Medulla oblongata (tissue), 1 donor: Measurements from ENCODE around the gene SAMD8.
"Not testable (repeated sequence)": the region's sequence is repeated elsewhere in the genome, so short reads cannot be mapped to it uniquely, and the experiment has no call there.

ENCODE experiments used
- DNase-seq: peaks from one replicate; pipeline ENCODE4 v3.0.0-alpha.2; 2015; ENCODE audit errors: extremely low spot score

Gene SAMD8

DNA sequence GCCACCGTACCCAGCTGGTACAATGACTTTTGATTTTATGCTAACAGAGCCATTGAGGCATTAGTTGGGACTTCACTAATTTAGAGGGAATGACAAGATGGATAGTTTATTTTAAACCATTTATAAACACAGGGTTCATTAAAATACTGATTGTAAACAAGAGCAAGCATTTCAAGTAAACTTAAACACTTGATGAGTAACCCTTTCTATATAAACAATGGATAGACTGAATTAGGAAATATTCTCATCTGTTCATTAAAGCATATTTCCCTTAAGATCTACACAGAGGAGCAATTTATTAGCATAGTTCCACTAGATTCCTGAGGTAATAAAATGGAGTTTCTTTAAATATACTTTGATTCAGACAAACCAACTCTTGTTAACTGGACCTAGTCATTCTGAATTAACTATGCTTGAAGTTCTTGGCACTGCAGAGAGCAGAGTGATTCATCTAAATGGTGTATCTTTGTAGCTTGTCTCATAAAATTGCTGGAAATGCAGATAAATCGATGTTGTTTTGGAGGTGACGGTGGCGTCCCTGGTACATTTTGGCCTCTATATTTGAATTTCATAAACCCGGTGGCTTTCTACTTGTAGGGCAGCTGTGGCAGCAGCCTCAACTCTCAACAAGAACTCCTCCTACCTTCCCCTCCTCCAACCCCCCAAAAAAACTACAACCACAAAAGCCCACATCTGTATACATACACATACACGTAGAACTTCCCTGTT lies 83.7 kb downstream of the SAMD8 start:
- DNase-seq: no peak

DNA sequence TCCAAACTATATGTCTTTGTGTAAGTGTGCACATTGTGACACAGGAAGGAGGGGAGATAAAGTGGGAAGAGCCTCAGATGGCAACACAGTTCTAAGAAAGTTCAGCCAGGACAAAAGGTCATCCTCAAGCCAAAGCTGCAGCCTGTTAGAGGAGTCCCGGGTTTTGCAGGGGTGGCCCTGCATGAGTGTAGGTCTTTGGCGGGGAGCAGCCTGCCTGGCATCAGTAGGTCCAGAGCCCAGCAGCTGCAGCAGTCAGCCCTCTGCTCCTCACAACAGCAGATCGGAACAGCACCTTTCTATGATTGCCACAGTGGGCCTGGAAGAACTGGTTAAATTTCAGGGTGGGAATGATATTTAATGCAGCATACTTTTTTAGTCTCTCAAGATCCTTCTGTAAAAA lies 85.6 kb downstream of the SAMD8 start:
- DNase-seq: no peak

DNA sequence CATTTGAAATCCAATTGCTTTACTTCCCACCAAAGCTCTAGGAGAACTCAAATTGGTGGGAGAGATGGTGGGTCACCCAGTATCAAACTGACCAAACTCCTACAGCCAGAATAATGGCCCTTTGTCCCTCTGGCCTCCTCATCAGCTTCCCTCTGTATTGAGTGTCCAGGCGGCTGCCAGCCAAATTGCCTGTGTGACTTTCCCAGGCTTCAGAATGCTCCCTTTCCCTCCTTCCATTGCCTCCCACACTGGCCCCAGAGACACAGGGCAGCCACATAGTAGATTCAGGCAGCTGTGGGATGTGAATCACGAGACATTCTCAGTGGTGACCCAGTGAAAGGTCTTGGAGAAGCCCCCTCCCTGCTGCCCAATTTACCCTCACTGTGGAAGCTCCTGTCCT lies 86.5 kb downstream of the SAMD8 start:
- DNase-seq: peak; percentile 75

DNA sequence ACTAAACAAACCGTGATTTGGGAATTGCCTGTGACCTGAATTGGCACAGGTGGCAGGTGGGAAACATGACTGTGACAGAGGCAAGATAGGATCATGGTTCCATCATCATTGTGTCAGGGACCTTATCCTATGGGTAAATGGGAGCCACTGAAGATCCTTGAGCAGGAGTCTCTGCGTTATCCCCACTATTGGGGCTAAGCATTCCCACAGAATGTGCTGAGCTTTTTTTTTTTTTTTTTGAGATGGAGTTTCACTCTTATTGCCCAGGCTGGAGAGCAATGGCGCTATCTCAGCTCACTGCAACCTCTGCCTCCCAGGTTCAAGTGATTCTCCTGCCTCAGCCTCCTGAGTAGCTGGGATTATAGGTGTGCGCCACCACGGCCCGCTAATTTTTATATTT lies 88.5 kb downstream of the SAMD8 start:
- not testable (repeated sequence) for DNase-seq

DNA sequence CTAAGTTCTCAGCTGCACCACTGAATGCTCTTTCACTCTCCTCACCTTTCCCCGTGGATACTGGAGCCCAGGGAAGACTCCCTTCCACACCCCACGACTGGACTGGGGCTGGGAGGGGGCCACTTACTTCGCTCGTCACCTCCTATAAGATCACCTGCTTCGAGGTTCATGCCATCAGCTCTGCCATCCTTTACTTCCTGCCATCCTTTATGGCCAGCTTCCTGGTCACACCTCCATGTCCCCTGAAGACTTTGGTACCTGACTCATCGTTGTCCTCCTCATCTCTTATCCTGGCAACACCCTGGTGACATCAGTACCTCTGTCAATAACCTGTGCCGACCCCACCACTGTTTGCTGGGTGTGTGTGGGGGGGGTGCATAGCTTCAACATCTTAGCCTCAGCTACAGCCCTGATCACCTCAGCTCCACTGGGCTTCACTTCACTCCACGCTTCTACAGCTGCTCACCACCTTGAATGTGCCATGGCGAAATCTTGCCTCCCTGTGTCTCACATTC lies 90.4 kb downstream of the SAMD8 start:
- no peak for DNase-seq

DNA sequence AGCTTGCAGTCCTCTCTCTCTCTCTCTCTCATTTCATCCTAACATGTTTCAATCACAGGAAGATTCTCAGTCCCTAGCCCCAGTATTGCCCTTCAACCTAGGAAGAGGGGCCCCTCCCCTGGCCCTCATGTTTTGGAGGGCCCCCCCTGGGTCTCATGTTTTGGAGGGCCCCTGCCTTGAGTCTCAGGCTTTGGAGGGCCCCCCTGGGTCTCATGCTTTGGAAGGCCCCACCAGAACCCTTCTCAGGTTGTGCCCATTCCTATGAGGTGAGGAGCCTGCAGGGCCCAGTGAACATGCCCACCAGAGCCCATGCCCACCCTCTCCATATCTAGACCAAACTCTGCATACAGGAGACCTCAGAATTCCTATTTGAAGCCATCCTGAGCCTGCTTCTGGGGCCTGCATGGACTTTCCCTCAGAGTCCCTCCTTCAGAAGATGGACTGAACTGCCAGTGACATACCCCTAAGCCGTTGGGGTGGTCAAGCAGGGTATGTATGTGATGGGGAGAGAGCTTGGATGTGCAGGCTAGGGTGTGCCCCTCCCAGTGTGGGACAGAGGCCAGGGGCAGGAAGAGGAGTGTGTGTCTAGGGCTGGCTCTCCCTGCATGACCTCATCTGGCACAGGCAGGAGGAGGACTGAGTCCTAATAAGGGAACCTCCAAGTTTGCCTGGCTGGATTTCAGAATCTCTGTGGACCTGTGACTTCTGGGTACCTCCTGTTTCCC lies 91.0 kb downstream of the SAMD8 start:
- no peak for DNase-seq

DNA sequence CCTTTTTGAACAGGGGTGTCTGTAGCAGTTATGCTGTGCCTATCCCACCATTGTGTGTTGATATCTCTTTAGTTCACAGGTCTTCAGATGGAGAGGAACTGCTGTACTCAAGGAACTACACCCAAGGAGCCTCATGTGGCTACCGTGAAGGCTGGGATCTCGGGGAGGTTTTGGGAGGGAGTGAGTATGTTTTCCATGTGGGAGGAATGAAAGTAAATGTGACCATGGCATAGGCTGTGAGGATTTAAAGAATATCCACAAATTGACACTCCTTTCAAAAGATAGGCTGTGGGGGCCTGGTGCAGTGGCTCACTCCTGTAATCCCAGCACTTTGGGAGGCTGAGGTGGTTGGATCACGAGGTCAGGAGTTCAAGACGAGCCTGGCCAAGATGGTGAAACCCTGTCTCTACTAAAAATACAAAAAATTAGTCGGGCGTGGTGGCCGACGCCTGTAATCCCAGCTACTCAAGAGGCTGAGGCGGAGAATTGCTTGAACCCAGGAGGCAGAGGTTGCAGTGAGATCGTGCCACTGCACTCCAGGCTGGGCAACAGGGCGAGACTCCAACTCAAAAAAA lies 91.7 kb downstream of the SAMD8 start:
- not testable (repeated sequence) for DNase-seq

DNA sequence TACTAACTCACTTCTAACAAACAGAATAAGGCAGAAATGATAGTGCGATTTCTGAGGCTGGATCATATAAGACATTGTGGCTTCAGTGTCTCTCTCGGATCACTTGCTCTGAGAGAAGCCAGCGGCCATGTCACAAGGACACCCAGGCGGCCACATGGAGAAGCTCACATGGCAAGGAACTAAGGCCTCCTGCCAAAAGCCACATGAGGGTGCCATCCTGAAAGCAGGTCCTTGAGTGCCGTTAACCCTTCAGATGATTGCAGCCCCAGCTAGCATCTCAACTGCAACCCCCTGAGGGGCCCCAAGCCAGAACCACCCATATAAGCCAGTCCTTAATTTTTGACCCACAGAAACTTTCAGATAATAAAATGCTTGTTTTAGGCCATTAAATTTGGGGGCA lies 92.3 kb downstream of the SAMD8 start:
- no peak for DNase-seq

DNA sequence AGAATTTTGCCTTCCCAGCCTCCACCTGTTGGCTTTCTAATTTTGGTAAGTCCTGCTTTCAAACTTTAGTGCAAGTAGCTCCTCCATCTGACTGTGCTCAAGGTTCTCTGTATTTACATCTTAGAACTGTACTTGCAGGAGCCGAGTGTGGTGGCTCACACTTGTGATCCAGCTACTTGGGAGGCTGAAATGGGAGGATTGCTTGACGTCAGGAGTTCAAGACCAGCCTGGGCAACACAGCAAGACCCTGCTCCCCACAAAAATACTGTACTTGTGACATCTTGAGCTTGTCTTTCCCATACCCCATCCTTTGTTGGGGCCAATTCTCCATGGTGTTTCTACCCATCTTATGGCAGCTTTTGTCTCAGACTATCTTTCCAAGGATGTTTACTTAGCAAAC lies 94.5 kb downstream of the SAMD8 start:
- DNase-seq: no peak

DNA sequence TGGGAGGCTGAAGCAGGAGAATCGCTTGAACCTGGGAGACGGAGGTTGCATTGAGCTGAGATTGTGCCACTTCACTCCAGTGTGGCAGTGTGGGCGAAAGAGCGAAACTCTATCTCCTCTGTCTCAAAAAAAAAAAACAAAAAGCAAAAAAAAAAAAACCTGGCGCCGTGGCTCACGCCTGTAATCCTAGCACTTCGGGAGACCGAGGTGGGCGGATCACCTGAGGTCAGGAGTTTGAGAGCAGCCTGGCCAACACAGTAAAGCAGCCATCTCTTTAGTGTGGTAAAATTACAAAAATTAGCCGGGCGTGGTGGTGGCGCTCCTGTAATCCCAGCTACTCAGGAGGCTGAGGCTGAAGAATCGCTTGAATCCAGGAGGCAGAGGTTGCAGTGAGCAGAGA lies 95.2 kb downstream of the SAMD8 start:
- DNase-seq: not testable (repeated sequence)

DNA sequence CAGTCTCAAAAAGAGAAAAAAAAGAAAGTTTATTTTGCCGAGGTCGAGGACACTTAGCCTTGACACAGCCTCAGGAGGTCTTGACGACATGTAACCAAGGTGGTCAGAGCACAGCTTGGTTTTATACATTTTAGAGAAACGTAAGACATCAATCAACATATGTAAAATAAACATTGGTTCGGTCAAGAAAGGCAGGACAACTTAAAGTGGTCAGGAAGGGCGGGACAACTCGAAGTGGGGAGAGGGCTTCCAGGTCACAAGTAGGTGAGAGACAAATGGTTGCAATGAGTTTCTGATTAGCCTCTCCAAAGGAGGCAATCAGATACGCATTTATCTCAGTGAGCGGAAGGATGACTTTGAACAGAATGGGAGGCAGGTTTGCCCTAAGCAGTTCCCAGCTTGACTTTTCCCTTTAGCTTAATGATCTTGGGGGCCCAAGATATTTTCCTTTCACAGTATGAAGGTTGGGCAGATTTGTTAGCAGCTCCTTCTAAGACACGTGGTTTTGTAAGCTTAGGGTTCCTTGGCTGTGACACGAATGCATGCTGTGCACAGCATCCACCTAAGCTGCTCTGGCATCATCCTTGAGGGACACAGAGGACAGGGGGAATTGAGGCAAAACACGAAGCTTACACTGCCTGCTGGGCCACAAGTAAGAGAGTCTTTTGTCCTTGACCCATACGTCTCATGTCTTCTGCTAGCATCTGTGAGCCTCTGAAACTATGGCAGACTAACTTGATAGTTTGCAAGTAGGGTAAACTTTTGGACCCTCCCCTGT lies 95.8 kb downstream of the SAMD8 start:
- no peak for DNase-seq

DNA sequence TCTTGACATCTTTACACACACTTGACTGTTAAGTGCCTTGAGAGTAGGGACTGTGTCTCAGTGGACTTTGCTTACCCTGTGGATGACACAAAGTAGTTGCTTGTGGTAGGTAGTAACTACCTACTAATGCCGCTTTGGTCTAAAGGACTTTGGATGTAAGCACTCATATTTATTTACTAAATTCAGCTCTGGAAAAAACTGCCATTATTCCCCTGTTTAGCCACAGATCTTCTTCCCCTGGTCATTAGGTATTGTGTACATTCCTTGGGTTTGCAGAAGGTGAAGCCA lies 96.3 kb downstream of the SAMD8 start:
- DNase-seq: no peak

DNA sequence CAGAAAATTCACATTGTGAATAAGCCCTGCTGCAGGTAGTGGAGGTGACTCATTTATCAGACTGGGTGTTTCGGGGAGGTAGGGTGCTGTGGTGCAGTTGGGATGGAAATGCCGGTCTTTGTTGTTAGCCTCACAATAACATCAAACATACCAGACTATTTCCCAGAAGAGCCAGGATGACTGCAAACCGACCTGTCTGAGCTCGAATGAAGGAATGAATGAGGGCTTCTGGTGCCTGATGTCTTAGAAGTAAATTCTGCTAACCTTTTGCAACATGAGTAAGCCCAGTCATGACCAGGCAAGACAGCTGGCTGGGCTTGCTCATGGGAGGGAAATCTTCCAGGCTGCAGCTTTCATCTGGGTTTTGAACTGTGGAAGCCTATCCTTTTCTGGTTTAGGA lies 96.7 kb downstream of the SAMD8 start:
- DNase-seq: no peak

DNA sequence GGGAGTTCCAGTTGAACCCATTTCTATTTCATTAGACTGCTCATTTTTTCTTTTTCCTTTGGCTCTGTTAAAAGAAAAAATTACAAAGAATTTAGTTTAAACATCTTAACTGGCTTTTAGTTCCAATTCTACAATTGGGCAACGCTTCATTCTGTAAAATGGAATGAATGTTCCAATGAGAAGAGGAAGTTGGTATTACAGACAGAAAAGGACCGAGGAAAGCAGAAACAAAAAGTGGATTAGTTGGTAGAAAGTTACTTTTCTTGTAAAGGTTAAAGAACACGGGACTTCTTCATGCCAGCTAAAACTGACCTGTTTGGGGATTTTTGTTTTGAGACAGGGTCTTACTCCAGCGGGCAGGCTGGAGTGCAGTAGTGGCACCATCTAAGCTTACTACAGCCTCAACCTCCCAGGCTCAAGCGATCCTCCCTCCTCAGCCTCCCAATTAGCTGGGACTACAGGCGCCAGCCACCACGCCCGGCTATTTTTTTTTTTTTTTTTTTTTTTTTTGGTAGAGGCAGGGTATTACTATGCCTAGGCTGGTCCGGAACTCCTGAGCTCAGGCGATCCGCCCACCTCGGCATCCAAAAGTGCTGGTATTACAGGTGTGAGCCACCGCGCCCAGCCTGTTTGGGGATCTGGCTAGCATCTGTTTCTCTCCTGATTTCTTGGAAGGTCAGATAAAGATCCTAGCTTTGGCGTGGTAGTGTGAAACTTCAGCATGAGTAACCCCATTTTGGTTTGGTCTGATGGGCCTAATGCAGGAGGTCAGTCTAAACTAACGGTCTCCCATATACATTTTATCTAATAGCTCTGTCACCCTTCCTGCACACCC lies 97.8 kb downstream of the SAMD8 start:
- no peak for DNase-seq

DNA sequence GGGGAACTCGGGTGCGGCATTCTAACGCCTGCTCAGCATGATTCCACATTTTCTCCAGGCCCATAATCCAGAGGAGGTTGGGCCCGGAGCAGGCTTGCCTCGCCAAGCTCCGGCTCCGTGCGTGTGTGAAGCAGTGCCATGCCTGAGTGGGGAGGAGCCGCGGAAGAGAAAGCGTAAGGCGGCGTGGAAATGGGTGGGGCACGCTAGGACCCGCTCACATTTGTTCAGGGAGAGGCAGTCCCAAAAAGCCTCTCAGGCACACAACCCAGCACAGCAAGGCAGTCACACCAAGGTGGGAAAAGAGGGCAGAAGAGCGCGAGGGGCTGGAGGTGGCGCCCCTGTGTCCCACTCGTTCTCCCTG lies 98.4 kb downstream of the SAMD8 start:
- peak; percentile 64 for DNase-seq

DNA sequence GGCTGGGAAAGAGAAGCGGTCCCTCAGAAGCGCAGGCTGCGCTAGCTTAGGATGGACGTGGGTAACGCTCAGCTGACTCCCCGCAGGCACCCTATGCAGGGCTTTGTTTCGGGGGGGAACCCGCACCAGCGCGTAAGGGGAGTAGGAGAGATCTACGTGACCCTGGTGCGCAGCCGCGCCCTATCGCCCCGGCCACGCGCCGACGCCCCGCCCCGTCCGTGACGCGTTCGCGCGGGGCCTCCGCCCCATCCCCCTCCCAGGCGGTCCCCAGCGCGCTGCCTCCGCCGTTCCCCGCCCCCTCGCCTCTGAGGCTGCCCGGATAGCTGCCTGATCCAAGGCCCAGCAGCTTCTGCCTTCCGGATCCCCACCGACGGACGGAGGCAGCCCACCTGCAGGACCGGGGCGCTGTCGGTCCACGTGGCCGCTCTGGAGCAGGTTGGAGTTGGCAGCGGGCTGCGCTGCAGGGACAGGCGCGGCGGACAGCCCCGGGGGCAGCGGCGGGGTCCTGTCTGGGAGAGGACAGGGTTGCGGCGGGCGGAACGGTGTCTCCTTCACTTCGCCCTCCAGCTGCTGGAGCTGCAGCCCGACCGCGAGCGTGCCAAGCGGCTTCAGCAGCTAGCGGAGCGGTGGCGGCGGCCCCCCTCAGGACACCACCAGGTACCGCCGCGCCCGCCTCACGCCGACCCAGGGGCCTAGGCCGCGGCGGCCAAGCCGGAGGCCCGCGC lies 99.0 kb downstream of the SAMD8 start, which contains the start of gene VDAC2:
Gene VDAC2 (plus strand): TSS at position 515 of the 725 bp plus-strand sequence. CDS start 363 bp downstream, outside the sequence.
- DNase-seq: peak; percentile 91

DNA sequence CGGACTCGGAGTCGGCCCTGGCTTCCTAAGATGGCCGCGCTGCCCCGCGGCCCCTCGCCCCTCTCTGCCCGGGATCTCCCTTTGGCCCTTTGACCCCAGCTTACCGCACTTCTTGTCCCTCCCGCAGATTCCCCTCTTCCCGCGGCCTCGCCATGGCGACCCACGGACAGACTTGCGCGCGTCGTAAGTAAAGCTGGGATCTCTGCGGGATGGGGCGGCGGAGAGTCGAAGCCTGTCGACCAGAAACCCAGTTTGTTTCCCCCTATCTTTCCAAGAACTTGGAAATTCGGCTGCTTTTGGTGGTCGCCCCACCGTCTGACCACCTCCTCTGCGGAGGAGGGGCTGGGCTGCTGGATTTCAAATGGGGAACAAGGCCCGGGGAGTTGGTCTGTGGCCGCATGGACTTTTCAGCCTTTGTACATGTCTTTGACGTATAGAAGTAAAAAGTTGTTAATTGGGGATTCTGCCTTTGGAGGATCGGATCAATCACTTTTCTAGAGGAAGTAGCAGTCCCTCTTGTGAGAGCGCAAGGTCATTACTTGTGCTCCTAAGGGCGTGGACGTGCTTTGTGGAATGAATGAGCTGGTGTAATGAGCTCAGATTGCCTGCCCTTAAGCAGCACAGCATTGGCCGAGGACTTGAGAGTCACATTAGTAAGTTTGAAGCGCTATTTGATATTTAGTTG lies 99.7 kb downstream of the SAMD8 start:
- DNase-seq: no peak

DNA sequence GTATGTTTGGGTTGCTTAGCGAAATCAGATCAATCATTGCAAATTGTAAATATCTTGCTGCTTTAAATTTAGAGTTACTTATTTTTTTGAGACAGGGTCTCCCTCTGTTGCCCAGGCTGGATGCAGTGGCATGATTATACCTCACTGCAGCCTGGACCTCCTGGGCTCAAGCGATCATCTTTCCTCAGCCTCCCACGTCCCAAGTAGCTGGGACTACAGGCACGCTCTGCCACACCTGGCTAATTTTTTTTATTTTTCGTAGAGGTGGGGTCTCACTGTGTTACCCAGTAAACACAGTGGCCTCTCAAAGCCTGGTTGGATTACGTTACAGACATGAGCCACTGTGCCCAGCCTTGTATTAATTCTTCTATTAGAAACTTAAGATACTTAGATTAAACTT lies 100.9 kb downstream of the SAMD8 start:
- DNase-seq: no peak

DNA sequence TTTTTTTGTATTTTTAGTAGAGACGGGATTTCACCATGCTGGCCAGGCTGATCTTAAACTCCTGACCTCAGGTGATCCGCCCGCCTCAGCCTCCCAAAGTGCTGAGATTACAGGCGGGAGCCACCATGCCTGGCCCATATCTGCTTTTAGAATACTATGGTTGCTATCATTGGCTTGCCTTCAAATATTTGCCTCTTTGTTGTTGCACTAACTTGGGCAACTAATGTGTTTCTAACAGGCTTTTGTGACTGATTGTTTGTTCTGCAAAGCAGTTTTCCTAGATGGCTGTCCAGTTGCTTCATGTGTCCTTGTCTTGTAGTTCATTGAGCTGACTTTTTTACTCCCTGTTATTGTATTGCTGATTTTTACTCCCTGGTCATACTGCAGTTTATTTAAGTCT lies 108.8 kb downstream of the SAMD8 start:
- no peak for DNase-seq

DNA sequence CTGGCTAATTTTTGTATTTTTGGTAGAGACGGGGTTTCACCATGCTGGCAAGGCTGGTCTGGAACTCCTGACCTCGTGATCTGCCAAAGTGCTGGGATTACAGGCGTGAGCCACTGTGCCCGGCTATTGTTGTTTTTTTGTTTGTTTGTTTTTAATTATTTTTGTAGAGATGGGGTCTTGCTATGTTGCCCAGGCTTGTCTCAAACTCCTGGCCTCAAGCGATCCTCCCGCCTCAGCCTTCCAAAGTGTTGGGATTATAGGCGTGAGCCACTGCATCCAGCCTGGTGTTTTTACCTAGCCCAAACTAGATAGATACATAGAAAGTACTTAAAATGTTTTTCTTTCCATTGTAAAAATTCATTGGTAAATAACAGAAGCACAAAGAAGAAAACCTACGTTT lies 110.0 kb downstream of the SAMD8 start:
- DNase-seq: not testable (repeated sequence)
